ENCODE results near the gene TOMM7. TPM values are rescaled to one million over a fixed set of nuclear protein-coding genes. Genes with fewer than 3 reads are reported as not detected.

Gene TOMM7
- total and polyA plus RNA-seq, 10 donors: 85.4 to 524 (median 300) TPM

- peaks cover 9 to 84% (median 42%) of the 10 kb centered on the region in 6 donors for H3K4me1 ChIP-seq
- H3K36me3 ChIP-seq: peaks cover 2 to 38% (median 32%) of the 10 kb centered on the region in 6 donors
- intact Hi-C loops (cut with DNase I; ENCODE audit: low total_unique reads): no loop called here
- H3K4me3 ChIP-seq: no peak overlapping the region
- H3K9me3 ChIP-seq: no peaks in the 10 kb centered on the region
- H3K27me3 ChIP-seq (replicated peaks in 1 of 7): peaks cover 0 to 5% (median 0%) of the 10 kb centered on the region in 7 donors
- no peak for DNase-seq
- H3K27ac ChIP-seq: no peak overlapping the region
- no peak for TF ChIP-seq POLR2AphosphoS5 (IDR thresholded peaks at IDR 0.05)
- TF ChIP-seq CTCF (IDR thresholded peaks at IDR 0.05 in 8 of 11, conservative IDR thresholded peaks at IDR 0.05 in 3 of 11): no peak
- no peak for TF ChIP-seq POLR2A (IDR thresholded peaks at IDR 0.05)
- 92 to 99% (median 98%) methylated on average over 4 of the region's 4 CpGs for WGBS, 5 donors
Observed at GRCh38 chr7:22819476-22819875, 3.2 kb downstream of the TOMM7 start.

- TF ChIP-seq POLR2A (IDR thresholded peaks at IDR 0.05): no peak
- TF ChIP-seq CTCF (IDR thresholded peaks at IDR 0.05 in 8 of 11, conservative IDR thresholded peaks at IDR 0.05 in 3 of 11): no peak
- TF ChIP-seq POLR2AphosphoS5 (IDR thresholded peaks at IDR 0.05): no peak
- DNase-seq: no peak
Observed at GRCh38 chr7:22814261-22815208, 8.1 kb downstream of the TOMM7 start.

GRCh38 chr7:22812353-22812752, 10.3 kb downstream of the TOMM7 start:
- TF ChIP-seq CTCF (IDR thresholded peaks at IDR 0.05 in 8 of 11, conservative IDR thresholded peaks at IDR 0.05 in 3 of 11) (no peak), POLR2A (IDR thresholded peaks at IDR 0.05) (no peak), POLR2AphosphoS5 (IDR thresholded peaks at IDR 0.05) (no peak)
- Histone ChIP-seq H3K27me3 (replicated peaks in 1 of 7) (no peaks in the 10 kb centered on the region), H3K27ac (no peak overlapping the region), H3K9me3 (no peaks in the 10 kb centered on the region), H3K4me3 (no peak overlapping the region), H3K36me3 (peaks cover under 1 to 68% (median 48%) of the 10 kb centered on the region in 6 donors), H3K4me1 (peaks cover 0 to 28% (median 0%) of the 10 kb centered on the region in 6 donors)
- DNase-seq: no peak
- 81 to 92% (median 87%) methylated on average over 3 of the region's 3 CpGs for WGBS, 5 donors
- intact Hi-C loops (cut with DNase I; ENCODE audit: low total_unique reads): no loop called here

More at GRCh38 chr7:22814261-22815208, 8.1 kb downstream of the TOMM7 start:
- H3K36me3 ChIP-seq: peaks cover 2 to 77% (median 53%) of the 10 kb centered on the region in 6 donors
- H3K27ac ChIP-seq: no peak overlapping the region
- peaks cover 0 to 47% (median 10%) of the 10 kb centered on the region in 6 donors for H3K4me1 ChIP-seq
- intact Hi-C loops (cut with DNase I; ENCODE audit: low total_unique reads): no loop called here
- no peak overlapping the region for H3K4me3 ChIP-seq
- H3K9me3 ChIP-seq: no peaks in the 10 kb centered on the region
- WGBS, 5 donors: 80 to 95% (median 94%) methylated on average over 10 of the region's 10 CpGs
- H3K27me3 ChIP-seq (replicated peaks in 1 of 7): no peaks in the 10 kb centered on the region

- Histone ChIP-seq H3K36me3 (peaks cover 0 to 63% (median 43%) of the 10 kb centered on the region in 6 donors), H3K4me1 (peaks cover 0 to 23% (median 0%) of the 10 kb centered on the region in 6 donors), H3K4me3 (no peak overlapping the region), H3K27ac (no peak overlapping the region), H3K27me3 (replicated peaks in 1 of 7) (no peaks in the 10 kb centered on the region), H3K9me3 (no peaks in the 10 kb centered on the region)
- intact Hi-C loops (cut with DNase I; ENCODE audit: low total_unique reads): no loop called here
- TF ChIP-seq CTCF (IDR thresholded peaks at IDR 0.05 in 8 of 11, conservative IDR thresholded peaks at IDR 0.05 in 3 of 11) (no peak), POLR2AphosphoS5 (IDR thresholded peaks at IDR 0.05) (no peak), POLR2A (IDR thresholded peaks at IDR 0.05) (no peak)
- DNase-seq: no peak
- WGBS, 5 donors: 83 to 90% (median 86%) methylated on average over 4 of the region's 4 CpGs
Observed at GRCh38 chr7:22811746-22812280, 10.8 kb downstream of the TOMM7 start.

Measured in spleen (tissue), 11 donors.